ENCODE results near the gene CYB561.

CYB561 gene

GRCh38 chr17:63437287-63438091, 8.6 kb downstream of the CYB561 start:
- no peak for TF ChIP-seq POLR2AphosphoS5 (IDR thresholded peaks at IDR 0.05; ENCODE audit: low read depth, low read length)
- TF ChIP-seq PAX5 (IDR thresholded peaks at IDR 0.05; ENCODE audit: insufficient read depth, low read length, severe bottlenecking), result no peak
- TF ChIP-seq SPI1 (IDR thresholded peaks at IDR 0.05; ENCODE audit: low read depth, low read length), result no peak
- TF ChIP-seq POLR2A (IDR thresholded peaks at IDR 0.05; ENCODE audit: low read depth, low read length), result no peak
- no peak for TF ChIP-seq TAF1 (IDR thresholded peaks at IDR 0.05; ENCODE audit: low read depth, low read length)
- TF ChIP-seq POU2F2 (IDR thresholded peaks at IDR 0.05; ENCODE audit: low read depth, low read length), result no peak
- DNase-seq (ENCODE audit: insufficient read length, low spot score) (no peak), FAIRE-seq (no peak)

DNA sequence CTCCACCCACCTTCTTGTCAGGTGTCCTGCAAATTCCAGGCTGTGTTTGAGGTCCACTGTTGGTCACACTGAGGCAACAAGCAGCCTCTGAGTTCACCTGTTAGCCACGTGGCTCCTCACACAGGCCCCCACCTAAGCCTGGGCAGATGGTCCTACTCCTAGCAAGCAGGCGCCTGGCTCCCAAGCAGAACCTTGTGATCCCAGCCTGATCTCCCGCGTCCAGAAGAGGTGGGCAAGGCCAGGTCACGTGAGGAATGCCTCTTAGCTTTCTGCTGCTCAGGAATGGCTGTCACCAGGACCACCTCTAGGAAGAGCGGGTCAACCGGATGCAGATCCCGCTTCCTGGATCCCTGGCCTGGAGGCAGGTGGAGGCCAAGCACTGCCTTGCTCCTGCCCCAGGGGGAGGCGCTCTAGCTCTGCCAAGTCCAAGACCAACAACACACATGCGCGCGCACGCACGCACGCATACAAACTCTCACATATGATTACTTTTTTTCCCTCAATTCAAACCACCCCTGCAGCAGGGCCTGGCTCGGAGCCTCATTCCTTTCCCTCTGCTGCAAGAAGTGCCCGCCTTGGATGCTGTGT, 9.5 kb downstream of the CYB561 start:
- no peak for FAIRE-seq
- DNase-seq (ENCODE audit: insufficient read length, low spot score), result no peak
- TF ChIP-seq POLR2A (IDR thresholded peaks at IDR 0.05; ENCODE audit: low read depth, low read length) (no peak), SPI1 (IDR thresholded peaks at IDR 0.05; ENCODE audit: low read depth, low read length) (no peak), TAF1 (IDR thresholded peaks at IDR 0.05; ENCODE audit: low read depth, low read length) (no peak), PAX5 (IDR thresholded peaks at IDR 0.05; ENCODE audit: insufficient read depth, low read length, severe bottlenecking) (no peak), POU2F2 (IDR thresholded peaks at IDR 0.05; ENCODE audit: low read depth, low read length) (no peak), POLR2AphosphoS5 (IDR thresholded peaks at IDR 0.05; ENCODE audit: low read depth, low read length) (no peak)

- FAIRE-seq, result no peak
- DNase-seq (ENCODE audit: insufficient read length, low spot score), result peak; percentile 68
- TF ChIP-seq SPI1 (IDR thresholded peaks at IDR 0.05; ENCODE audit: low read depth, low read length), result no peak
- TF ChIP-seq POU2F2 (IDR thresholded peaks at IDR 0.05; ENCODE audit: low read depth, low read length), result no peak
- TF ChIP-seq POLR2A (IDR thresholded peaks at IDR 0.05; ENCODE audit: low read depth, low read length), result no peak
- TF ChIP-seq TAF1 (IDR thresholded peaks at IDR 0.05; ENCODE audit: low read depth, low read length), result no peak
- TF ChIP-seq POLR2AphosphoS5 (IDR thresholded peaks at IDR 0.05; ENCODE audit: low read depth, low read length), result no peak
- TF ChIP-seq PAX5 (IDR thresholded peaks at IDR 0.05; ENCODE audit: insufficient read depth, low read length, severe bottlenecking), result no peak
Observed at GRCh38 chr17:63435681-63436522, 10.2 kb downstream of the CYB561 start.

DNA sequence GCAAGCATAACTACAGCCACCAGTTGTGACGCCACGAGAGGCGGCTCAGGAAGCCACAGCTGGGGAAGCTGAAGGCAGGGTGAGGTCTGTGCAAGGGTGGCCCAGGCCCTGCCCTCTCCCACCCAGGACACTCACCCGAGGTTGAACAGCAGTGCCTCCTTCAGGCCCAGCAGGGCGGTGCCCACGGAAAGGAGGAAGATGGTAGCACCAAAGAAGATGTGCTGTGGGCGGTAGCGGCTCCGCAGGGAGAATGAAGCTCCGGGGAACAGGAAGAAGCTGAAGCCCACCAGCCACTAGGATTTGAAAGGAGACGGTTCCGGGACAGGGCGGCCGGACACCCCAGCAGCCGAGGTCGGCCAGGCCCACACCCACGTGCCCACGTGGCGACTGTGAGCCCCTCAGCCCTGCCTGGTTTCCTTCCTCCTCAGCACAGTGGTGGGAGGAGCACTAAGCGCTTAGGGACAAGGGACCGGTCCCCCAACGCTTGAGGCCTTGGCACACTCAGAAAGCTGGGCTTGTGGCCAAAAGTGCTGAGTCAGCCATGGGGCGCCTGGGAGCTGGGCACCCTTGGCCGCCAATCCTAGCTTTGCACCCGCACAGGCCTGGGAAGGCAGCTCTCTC, 11.0 kb downstream of the CYB561 start:
- no peak for FAIRE-seq
- no peak for TF ChIP-seq POLR2A (IDR thresholded peaks at IDR 0.05; ENCODE audit: low read depth, low read length)
- TF ChIP-seq POU2F2 (IDR thresholded peaks at IDR 0.05; ENCODE audit: low read depth, low read length), result no peak
- TF ChIP-seq PAX5 (IDR thresholded peaks at IDR 0.05; ENCODE audit: insufficient read depth, low read length, severe bottlenecking), result no peak
- no peak for TF ChIP-seq SPI1 (IDR thresholded peaks at IDR 0.05; ENCODE audit: low read depth, low read length)
- no peak for TF ChIP-seq TAF1 (IDR thresholded peaks at IDR 0.05; ENCODE audit: low read depth, low read length)
- no peak for TF ChIP-seq POLR2AphosphoS5 (IDR thresholded peaks at IDR 0.05; ENCODE audit: low read depth, low read length)
- DNase-seq (ENCODE audit: insufficient read length, low spot score), result no peak

DNA sequence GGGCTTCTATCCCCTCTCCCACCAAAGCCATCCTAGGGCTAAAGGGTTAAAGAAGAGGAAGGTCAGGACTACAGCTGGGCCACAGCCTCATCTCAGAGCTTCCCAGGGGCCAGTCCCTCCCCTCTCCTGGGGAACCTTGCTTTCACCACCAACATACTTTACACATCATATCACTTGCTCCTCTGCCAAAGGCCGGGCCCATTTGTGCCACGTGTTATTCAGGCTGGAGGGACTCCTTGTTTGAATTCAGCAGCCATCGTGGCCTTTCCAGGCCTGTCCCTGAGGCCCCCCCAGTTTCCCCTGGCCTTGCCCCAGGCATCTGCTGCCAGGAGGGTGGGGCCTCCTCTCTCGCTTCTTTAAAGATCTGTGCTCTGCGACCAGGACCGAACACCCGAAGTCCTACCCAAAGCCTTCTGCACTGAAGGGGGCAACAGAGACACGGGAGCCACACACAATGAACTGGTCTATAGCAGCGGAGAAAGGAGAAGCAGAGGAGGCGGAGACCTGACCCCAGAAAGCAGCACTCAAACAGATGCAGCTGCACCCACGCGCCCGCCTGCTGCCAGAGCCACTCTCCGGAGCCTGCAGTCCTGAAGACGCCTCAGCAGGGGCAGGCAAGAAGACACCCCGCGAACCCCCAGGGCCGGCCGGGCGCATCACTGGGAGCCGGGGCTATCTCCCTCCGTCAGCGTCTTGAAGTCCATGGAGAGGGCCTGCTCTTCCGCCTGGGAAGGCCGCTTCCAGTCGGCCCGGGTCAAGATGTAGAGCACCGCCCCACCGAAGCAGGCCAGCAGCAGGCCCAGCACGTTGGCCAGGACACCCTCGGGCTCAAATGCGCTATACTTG, 12.1 kb downstream of the CYB561 start:
- no peak for DNase-seq (ENCODE audit: insufficient read length, low spot score)
- no peak for FAIRE-seq
- TF ChIP-seq PAX5 (IDR thresholded peaks at IDR 0.05; ENCODE audit: insufficient read depth, low read length, severe bottlenecking) (no peak), POLR2A (IDR thresholded peaks at IDR 0.05; ENCODE audit: low read depth, low read length) (no peak), SPI1 (IDR thresholded peaks at IDR 0.05; ENCODE audit: low read depth, low read length) (no peak), POU2F2 (IDR thresholded peaks at IDR 0.05; ENCODE audit: low read depth, low read length) (no peak), POLR2AphosphoS5 (IDR thresholded peaks at IDR 0.05; ENCODE audit: low read depth, low read length) (no peak), TAF1 (IDR thresholded peaks at IDR 0.05; ENCODE audit: low read depth, low read length) (no peak)

GRCh38 chr17:63431939-63432804, 13.9 kb downstream of the CYB561 start:
- TF ChIP-seq PAX5 (IDR thresholded peaks at IDR 0.05; ENCODE audit: insufficient read depth, low read length, severe bottlenecking) (no peak), SPI1 (IDR thresholded peaks at IDR 0.05; ENCODE audit: low read depth, low read length) (no peak), TAF1 (IDR thresholded peaks at IDR 0.05; ENCODE audit: low read depth, low read length) (no peak), POLR2AphosphoS5 (IDR thresholded peaks at IDR 0.05; ENCODE audit: low read depth, low read length) (no peak), POU2F2 (IDR thresholded peaks at IDR 0.05; ENCODE audit: low read depth, low read length) (no peak), POLR2A (IDR thresholded peaks at IDR 0.05; ENCODE audit: low read depth, low read length) (no peak)
- DNase-seq (ENCODE audit: insufficient read length, low spot score), result no peak
- FAIRE-seq, result no peak

DNA sequence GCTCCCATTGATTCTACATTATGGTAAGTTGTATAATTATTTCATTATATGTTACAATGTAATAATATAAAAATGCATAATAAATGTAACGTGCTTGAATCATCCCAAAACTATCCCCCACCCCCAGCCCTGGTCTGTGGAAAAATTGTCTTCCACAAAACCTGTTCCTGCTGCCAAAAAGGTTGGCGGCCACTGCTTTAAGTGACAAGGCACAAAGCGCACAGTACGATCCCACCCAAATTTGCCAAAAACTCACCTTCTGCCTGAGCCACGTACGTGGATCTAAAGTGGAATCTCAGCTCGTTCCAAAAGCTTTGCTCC, 14.5 kb downstream of the CYB561 start:
- TF ChIP-seq POLR2A (IDR thresholded peaks at IDR 0.05; ENCODE audit: low read depth, low read length) (no peak), SPI1 (IDR thresholded peaks at IDR 0.05; ENCODE audit: low read depth, low read length) (no peak), TAF1 (IDR thresholded peaks at IDR 0.05; ENCODE audit: low read depth, low read length) (no peak), POLR2AphosphoS5 (IDR thresholded peaks at IDR 0.05; ENCODE audit: low read depth, low read length) (no peak), PAX5 (IDR thresholded peaks at IDR 0.05; ENCODE audit: insufficient read depth, low read length, severe bottlenecking) (no peak), POU2F2 (IDR thresholded peaks at IDR 0.05; ENCODE audit: low read depth, low read length) (no peak)
- no peak for FAIRE-seq
- DNase-seq (ENCODE audit: insufficient read length, low spot score), result no peak
